Sigmoid colon (tissue), 4 donors: ENCODE results near the gene PER2.

Experiments
- EP300 ChIP-seq, 4 donors: sonication (generic); formaldehyde crosslinking; IDR thresholded peaks; one replicate each; pipeline ENCODE4 v1.6.1; 2017; ENCODE audit warnings: antibody characterized with exemption in 4 of 4
- POLR2AphosphoS5 ChIP-seq, 4 donors: sonication (generic); formaldehyde crosslinking; IDR thresholded peaks; one replicate each; pipeline ENCODE4 v1.6.1; 2017; ENCODE audit warnings: antibody characterized with exemption in 4 of 4
- TF ChIP-seq, protein P1 (sequence below), 4 experiments: fragments of 450-650 bp in 3 of 4; fragments of 200-600 bp in 1 of 4; IDR thresholded peaks; one replicate each; pipeline ENCODE4 v1.5.1; 2016 to 2019; ENCODE audit warnings: antibody characterized with exemption in 4 of 4, mild to moderate bottlenecking in 3 of 4, moderate library complexity in 2 of 4

DNA sequence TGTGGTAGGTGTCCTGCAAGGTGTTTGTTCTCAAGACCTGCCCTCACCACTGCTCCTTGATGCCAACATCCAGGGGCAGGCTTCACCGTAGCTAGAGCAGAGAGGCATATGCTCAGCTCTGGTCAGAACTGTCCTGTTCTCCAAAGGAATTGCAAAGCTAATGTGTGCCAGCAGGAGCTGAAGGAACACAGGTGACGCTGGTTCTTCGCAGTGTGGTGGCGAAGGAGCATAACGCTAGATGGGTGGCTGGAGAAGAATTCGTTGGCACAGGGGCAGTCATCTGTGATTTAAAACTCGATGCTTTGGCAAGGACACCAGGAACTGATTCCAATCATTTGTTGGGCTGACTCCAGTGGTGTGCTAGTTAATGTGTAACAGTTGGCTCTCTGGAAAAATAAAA is 11.4 kb upstream of the PER2 start:
- TF ChIP-seq, protein P1, sequence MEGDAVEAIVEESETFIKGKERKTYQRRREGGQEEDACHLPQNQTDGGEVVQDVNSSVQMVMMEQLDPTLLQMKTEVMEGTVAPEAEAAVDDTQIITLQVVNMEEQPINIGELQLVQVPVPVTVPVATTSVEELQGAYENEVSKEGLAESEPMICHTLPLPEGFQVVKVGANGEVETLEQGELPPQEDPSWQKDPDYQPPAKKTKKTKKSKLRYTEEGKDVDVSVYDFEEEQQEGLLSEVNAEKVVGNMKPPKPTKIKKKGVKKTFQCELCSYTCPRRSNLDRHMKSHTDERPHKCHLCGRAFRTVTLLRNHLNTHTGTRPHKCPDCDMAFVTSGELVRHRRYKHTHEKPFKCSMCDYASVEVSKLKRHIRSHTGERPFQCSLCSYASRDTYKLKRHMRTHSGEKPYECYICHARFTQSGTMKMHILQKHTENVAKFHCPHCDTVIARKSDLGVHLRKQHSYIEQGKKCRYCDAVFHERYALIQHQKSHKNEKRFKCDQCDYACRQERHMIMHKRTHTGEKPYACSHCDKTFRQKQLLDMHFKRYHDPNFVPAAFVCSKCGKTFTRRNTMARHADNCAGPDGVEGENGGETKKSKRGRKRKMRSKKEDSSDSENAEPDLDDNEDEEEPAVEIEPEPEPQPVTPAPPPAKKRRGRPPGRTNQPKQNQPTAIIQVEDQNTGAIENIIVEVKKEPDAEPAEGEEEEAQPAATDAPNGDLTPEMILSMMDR (IDR thresholded peaks at IDR 0.05) = no peak
- TF ChIP-seq EP300 (IDR thresholded peaks at IDR 0.05) (no peak), POLR2AphosphoS5 (IDR thresholded peaks at IDR 0.05) (no peak)
